NCI-H2029 treated with DMSO at 0.1 percent for 48 hours (cell line): Measurements from ENCODE around the gene TIGD3.

Experiments used
- DNase-seq: peaks from one replicate; lab custom pipeline; 2025; lab: John Stamatoyannopoulos, UW

The TIGD3 gene

GRCh38 chr11:65390099-65390941 is 35.8 kb downstream of the TIGD3 start:
- DNase-seq = no peak

DNA sequence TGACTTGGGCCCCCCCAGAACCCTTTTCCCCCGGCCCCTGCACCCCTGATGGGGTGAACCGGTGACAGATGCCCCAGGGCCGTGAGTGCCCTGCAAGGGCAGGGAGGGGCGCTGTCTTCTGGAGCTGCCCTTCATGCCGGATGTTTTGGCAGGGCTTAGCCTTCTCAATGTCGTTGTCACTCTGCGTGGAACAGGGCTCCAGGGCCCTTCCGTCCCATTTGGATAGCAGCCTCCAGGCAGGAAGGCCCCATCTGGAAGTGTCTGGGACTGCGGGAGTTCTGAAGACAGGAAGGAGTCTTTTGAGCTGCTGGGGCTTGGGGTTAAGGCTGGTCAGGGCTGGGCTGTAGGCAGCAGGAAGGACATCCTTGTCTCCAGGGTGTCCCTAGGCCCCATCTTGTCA is 36.4 kb downstream of the TIGD3 start:
- DNase-seq = no peak

DNA sequence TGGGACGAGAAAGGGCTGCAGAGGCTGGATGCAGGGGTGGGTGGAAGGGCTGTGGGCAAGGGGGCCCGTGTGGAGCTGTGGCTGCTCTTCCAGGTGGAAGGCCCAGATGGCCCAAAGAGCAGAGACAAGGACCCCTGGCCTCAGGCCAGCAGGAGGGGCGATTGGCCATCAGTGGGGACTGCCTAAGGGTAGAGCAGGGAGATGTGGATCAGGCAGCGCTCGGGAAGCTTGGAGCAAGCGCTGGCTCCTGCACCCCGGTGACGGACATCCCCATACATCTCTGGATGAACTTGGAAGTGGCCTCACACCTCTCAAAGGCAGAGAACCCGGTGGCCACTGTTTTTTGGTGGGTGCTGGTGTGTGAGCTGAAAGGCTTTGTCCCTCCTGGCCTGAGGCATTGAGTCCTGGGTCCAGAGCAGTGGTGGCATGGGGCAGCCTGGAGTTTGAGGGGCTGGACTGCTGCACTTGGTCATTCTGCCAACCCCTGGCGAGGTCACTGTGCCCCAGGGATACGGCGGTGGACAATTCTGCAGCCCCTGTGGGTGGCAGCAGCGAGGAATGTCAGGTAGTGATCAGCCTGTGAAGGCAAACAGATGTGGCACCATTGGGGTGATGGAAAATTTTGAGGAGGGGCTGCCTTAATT is 37.8 kb downstream of the TIGD3 start:
- no peak for DNase-seq

- DNase-seq = no peak
Measured at GRCh38 chr11:65392899-65393298, 38.3 kb downstream of the TIGD3 start.

DNA sequence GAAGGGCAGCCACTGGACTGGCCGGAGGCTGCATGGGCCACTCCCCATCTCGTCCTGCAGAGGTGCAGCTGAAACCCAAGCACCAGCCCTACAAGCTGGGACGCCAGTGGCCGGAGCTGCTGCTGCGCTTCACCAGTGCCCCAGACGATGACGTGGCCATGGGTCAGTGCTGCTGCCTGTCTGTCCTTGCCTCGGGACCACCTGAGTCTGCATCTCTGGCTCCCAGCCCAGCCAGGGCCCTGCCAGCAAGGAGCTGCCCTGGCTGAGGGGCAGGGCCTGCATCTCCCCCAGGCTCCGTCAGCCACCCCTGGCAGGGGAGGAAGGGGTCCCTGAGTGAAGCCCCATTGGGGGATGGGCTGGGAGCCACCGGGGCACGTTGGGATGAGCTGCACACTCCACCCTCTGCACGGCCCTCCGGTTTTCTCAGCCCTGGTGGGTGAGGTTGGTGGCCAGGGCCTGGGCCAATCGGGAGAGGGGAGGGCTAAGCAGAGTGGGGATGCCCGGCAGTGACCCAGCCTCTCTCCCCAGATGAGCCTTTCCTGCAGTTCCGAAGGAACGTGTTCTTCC is 39.0 kb downstream of the TIGD3 start:
- no peak for DNase-seq

GRCh38 chr11:65394125-65394536 is 39.6 kb downstream of the TIGD3 start:
- DNase-seq = no peak

GRCh38 chr11:65395961-65396530 is 41.5 kb downstream of the TIGD3 start:
- DNase-seq = no peak

DNA sequence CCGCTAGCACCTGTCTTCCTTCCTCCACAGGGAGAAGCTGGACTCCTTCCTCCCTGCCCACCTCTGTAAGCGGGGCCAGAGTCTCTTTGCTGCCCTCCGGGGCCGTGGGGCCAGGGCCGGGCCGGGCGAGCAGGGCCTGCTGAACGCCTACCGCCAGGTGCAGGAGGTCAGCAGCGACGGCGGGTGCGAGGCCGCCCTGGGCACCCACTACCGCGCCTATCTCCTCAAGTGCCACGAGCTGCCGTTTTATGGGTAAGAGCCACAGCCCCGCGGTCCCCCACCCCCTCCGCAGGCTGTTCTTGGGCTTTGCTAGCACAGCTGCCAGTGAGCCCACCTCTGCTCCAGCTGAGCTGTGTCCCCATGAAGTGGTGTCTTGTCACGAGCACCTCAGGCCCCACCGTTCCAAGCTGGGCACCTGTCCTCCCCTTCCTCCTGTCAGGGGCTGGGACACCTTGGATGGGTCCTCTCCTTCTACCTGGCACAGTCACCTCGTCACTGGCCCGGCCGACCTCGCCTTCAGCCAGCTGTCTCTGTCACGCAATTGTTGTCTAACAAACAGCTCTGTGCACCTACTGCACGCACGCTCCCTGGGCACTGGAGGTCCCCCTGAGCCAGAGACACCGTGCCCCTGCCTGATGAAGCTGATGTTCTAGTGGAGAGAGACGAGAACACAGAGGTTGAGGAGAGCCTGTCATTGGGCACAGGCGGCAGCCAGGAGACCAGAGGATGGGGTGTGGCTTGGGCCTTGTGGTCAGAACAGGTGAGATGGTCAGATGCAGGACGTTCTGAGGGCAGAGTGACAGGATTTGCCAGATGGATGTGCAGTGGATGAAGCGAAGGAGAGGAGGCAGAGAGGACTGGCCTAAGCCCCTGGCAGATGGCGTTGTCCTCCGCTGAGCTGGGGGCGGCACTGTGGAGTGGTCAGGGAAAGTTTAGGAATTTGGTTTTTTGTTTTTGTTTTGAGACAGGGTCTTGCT is 42.5 kb downstream of the TIGD3 start:
- no peak for DNase-seq

DNA sequence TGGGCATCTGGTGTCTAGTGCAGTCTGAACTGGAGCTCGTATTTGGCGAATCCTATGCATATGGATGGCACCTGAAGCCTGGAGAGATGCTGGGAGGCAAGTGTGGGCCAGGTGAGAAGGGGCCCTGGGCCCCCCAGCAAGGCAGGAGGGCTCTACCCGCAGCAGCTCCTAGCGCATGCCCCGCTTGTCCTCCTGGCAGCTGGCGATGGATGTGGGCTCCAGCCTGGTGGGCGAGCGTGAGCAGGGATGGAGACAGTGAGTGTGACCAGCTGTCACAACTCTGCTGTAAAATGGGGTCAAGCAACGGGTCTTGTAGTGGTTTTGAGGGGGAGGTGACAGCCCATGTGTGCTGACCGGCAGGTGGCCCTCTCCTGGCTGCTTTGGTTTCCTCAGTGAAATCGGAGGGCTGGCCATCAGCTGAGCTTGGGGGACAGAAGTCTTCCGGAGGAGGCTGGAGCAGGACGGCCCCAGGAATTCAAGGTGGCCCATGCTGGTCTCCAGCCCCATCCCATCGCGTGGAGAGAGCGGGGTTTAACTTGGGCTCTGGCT is 43.9 kb downstream of the TIGD3 start:
- DNase-seq = no peak

DNA sequence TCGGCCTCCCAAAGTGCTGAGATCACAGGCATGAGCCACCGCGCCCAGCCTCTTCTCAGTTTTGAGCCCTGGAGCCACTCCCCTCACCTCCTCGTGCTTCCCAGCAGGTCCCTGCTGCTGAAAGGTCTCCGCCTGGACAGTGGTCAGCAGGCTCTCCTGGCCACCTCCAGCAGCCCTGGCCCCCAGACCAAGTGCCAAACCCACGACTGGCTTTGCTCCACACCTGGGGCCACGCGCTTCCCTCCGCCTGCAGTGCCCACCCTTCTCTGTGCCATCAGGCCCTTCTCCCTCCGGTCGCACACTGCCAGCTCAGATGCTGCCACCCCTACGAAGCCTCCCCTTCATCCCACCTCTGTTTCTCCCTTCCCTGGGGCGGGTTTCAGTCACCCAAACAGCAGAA is 44.7 kb downstream of the TIGD3 start:
- DNase-seq = no peak

GRCh38 chr11:65399845-65400244 is 45.3 kb downstream of the TIGD3 start:
- no peak for DNase-seq

DNA sequence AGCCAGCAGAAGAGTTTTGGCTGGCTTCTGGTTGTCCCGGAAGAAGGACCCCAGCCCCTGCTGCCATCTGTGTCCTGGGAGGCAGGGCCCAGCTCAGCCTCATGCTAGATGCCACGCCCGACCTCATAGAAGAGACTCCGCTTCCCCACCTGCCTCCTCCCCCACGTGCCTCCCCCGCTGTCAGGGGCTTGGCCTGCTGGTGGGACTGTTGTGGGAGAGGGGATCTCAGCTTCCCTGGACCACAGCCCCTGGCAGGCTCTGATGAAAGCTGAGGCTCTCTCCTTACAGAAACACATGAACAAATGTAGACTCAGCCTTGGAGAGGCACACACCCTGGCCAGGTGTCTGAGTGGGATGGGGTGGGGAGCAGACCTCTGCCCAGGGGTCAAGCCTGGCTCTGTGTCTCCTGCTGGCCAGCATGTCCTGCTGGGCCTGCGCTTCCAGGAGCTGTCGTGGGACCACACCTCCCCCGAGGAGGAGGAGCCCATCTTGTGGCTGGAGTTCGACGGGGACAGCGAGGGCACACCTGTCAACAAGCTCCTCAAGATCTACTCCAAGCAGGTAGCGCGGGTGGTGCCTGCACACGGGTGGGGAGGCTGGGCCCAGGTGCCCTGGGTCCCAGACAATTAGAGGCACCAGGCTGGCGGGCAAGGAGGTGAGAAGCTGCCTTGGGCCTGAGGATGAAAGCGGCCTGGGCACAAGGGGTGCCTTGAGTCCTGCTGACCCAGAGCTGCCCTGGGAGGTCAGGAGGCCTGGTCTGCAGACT is 45.9 kb downstream of the TIGD3 start:
- DNase-seq = no peak

DNA sequence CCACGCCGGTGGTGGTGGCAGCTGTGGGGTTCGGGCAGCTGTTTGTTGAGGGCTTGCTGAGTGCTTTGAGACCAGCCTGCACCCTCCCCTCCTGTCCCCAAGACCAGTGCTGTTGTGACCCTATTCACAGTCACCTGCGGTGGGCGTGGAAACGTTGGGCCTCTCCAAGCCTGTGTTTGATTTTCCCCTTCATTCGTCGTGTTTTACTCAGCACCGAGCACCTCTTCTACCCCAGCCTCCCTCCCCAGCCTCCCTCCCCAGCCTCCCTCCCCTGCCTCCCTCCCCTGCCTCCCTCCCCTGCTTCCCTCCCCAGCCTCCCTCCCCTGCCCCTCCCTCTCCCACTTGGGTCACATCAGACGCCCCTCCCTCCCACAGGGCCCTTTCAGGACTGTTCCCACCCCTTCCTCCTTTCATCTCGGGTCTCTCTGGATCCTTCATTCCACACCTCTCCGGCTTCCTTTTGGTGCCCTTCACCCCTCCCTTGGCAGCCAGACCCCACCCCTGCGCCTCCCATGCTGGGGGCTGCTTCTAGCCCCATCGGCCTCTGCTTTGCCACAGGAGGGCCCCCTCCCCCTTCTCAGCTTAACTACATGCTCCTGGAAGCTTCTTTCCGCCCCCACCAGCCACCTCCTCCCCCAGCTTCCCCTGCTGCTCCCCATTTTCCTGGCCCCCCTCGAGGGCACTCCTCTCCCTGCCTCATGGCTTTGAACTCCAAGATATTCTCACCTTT is 46.7 kb downstream of the TIGD3 start:
- no peak for DNase-seq

DNA sequence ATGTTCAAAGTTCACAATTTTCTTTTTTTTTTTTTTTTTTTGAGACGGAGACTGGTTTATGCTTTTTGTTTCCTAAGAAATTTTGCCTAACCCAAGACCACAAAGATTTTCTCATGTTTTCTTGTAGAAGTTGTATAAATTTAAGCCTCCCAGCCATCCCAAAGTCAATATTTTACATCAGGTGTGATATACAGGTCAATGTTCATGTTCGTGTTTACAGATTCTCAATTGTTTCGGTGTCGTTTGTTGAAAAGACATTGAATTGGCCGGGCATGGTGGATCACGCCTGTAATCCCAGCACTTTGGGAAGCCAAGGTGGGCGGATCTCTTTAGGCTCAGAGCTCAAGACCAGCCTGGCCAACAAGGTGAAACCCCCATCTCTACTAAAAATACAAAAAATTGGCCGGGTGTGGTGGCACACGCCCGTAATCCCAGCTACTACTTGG is 47.3 kb downstream of the TIGD3 start:
- DNase-seq = no peak

DNA sequence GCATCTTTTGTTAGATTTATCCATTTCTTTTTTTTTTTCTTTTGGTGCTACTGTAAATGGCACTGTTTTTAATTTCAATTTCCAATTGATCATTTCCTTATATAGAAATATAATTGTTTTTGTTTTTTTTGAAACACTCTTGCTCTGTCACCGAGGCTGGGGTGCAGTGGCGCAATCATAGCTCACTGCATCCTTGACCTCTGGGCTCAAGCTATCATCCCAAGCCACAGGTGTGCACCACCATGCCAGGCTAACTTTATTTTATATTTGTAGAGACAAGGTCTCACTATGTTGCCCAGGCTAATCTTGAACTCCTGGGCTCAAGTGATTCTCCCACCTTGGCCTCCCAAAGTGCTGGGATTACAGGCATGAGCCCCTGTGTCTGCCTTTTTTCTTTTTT is 48.2 kb downstream of the TIGD3 start:
- no peak for DNase-seq

DNA sequence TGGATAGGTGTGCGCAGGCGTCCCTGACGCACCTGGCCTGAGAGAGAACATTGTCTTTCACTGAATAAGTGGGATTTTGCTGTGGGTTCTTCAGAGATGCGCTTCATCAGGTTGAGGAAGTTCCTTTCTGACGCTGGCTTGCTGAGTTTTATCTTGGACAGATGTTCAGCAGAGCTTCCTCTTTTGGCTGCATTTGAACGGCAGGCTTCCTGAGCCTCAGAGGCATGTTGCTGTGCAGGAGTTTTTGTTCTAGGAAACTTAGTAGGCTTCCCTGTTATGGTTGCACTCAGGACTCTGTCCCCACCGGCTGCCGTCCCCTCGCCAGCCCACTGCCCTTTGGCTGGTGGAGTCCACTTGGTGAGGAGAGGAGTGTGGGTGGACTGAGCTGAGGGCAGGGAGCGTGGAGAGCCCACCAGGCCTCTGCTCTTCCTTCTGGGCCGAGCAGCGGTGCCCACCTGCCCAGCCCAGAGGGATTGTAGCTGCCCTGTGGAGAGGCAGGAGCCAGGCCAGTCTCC is 49.1 kb downstream of the TIGD3 start:
- no peak for DNase-seq

DNA sequence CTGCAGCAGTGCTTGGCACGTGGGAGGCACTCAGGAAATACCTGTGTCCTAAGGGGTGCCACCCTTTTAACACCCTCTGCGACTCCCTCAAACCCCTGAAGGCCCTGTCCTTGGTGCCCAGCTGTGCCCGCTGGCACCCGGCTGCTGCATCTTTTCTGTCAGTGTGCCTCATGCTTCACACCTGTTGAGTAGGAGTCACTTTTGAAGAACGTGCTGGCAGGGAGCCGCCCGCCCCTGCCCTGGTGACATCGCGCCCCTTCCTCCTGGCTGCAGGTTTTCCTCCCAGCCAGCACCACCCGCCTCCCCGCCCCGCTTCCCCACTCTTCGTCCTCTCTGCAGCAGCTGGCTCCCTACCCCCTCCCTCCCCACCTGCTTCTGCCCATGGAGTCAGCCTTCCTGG is 49.7 kb downstream of the TIGD3 start:
- DNase-seq = no peak

DNA sequence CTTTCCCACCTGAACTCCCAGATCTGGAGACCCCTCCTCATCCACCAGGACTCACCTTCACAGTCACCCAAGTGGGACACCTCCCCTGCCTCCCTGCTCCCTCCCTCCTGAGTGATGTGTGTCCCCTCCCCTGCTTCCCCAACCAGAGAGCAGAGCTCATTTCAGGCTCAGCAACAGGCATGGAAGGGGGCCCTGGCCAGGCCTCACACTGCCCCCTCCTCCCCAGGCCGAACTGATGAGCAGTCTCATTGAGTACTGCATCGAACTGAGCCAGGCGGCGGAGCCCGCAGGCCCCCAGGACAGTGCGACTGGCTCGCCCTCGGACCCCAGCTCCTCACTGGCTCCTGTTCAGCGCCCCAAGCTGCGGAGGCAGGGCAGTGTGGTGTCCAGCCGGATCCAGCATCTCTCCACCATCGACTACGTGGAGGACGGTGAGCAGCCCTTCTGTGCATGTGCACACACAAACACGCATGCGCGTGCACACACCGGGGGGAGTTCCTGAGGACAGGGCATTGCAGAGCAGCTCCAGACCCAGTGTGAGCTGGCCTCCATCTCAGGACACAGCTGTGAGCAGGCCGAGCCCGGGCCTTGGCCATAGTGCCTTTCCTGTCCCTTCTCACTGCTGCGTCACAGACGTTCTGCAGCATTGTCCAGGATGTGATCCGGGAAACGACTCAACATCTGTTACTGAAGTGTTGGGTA is 50.2 kb downstream of the TIGD3 start:
- no peak for DNase-seq
